Erythroblast (primary cell): ENCODE data around the gene DDX11.
"Not testable (repeated sequence)": the region's sequence is repeated elsewhere in the genome, so short reads cannot be mapped to it uniquely, and the experiment has no call there.

Source experiments
- GATA1 ChIP-seq: IDR thresholded peaks from 2 replicates; pipeline ENCODE4 v1.6.1; 2011; ENCODE audit warnings: low read depth, mild to moderate bottlenecking, control low read depth, low read length, moderate library complexity
- POLR2A ChIP-seq: IDR thresholded peaks from 2 replicates; pipeline ENCODE4 v1.6.1; 2011; ENCODE audit warnings: mild to moderate bottlenecking, low read length

DNA sequence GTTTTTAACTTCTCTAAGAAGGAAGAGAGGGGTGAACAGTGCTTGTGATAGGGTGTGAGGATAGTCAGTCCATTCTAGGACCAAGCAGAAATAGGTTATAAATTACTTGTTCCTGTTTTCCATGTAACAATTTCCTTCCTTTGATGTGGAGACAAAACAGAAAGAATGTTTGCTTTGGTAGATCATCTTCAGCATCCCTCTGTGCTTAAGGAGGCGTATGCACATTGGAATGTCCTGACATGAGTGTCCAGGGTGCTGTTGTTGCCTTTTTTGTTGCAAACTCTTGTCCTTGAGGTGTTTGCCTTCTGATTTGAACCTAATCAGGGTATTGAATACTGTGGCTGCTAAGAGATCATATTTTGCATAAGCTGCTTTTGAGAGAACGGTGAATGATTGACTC, 23.5 kb upstream of the DDX11 start:
- TF ChIP-seq POLR2A, GATA1: not testable (repeated sequence)
